ENCODE measurements around the gene RPS19. TPM values are rescaled to one million over a fixed set of nuclear protein-coding genes. Genes with fewer than 3 reads are reported as not detected.
A peak's percentile ranks its signal among the peaks of the same experiment; 100 is the strongest.
"Not testable (repeated sequence)": the region's sequence is repeated elsewhere in the genome, so short reads cannot be mapped to it uniquely, and the experiment has no call there.

Gene RPS19
- total RNA-seq, 1 donor from 2014 or later, result 2,011 TPM

DNA sequence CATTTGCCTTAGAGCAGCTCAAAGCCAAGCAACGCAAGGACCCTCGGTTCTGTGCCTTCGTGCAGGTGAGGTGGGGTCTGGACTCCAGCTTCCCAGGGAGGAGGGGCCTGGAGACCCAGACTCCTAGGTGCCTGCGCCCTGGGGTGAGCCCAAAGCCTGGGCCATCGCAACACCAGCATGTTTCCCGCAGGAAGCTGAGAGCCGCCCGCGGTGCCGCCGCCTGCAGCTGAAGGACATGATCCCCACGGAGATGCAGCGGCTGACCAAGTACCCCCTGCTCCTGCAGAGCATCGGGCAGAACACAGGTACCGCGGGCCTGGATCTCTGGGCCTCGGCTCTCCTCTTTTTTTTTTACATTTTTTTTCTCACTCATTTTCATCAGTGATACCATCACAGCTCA is 42.5 kb downstream of the RPS19 start:
- ATAC-seq, result no peak

DNA sequence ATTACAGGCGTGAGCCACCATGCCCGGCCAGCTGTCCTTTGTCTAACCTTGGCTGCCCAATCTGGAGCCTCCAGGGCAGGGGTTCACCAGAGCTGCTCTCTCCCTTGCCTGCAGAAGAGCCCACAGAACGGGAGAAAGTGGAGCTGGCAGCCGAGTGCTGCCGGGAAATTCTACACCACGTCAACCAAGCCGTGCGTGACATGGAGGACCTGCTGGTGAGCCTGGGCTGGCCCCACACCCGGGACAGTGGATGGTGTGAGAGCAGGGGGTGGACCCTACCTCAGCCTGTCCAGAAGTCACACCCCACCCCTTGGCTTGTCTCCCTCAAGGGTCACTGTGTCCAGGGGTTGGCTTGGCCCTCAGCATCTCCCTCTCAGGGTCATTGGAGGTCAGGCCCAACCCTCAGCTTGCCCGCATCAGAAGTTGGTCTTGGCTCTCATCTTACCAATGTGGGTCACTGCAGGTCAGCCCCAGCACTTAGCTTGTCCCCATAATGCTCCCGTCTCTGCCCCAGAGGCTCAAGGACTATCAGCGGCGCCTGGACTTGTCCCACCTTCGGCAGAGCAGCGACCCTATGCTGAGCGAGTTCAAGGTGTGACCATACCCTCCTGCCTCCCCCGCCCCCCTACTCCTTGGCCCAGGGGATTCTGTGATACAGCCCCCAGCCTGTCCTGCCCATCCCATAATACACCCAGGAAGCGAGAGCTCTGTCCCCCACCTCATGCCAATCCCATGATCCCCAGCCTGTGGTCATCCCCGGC is 43.3 kb downstream of the RPS19 start:
- ATAC-seq, result no peak

DNA sequence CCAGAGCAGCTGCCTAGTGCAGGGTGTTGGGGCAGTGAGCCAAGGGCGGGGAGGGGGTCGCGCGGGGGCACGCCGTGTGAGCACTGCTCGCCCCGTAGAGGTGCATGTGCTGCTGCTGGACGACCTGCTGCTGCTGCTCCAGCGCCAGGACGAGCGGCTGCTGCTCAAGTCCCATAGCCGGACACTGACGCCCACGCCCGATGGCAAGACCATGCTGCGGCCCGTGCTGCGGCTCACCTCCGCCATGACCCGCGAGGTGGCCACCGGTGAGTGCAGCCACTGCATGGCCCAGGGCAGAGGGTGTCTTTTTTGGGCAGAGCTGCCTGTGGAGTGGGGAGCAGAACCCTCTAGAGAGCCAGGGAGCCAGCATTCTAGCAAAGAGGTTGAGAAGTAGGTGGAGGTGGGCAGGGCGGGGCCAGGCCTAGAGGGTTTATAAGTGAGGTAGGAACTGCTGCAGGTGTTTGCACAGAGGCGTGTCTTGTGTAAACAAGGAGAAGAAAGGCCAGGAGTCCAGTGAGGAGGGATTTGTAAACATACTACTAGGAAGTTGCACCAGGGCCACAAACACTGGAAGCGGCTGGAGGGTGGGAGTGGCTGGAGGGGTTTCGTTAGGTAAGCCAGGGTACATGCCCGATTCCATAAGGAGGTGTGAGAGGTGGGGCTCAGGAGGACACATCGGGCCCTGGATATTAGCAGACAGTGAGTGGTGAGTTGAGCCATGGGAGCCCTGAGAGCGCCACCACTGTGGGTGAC is 44.2 kb downstream of the RPS19 start:
- ATAC-seq, result peak; percentile 46

DNA sequence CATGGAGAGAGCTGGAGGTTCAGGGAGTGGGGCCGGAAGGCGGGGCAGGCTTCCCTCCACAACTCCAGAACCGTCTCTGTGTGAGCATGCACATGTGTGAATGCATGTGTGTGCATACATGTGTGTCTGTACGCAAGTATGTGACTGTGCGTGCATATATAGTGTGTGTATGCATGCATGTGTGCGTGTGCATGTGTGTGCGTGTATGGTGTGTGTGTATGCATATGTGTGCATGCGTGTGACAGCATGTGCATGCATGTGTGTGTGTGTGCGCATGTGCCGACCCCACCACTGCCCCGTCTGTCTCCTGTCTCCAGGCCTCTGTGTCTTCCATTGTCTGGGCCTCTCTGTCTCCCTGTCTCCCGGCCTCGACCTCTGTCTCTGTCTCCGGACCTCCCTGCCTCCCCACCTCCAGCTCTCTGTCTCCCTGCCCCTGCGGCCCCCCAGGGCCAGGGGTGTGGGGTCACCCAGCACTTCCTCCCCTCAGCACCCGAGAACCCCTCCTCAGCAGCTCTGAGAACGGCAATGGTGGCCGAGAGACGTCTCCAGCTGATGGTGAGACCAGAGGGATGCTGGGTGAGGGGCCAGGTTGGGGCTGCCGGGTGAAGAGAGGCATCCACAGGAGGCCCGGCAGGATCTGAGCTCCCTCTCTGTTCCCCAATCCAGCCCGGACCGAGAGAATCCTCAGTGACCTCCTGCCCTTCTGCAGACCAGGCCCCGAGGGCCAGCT is 45.4 kb downstream of the RPS19 start:
- no peak for ATAC-seq

DNA sequence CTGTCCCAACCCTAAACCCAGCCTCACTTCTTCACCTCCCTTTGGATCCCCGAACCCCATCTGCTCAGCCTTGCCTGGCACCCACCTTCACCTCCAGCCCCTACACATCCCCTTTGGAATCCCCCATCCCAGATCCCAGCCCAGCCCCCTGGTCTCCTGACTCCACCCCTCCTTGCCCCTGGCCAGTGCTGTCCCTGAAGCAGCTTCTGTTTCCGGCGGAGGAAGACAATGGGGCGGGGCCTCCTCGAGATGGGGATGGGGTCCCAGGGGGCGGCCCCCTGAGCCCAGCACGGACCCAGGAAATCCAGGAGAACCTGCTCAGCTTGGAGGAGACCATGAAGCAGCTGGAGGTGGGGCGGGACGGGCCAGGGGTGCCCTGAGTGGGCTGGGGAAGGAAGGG is 46.2 kb downstream of the RPS19 start:
- no peak for ATAC-seq

DNA sequence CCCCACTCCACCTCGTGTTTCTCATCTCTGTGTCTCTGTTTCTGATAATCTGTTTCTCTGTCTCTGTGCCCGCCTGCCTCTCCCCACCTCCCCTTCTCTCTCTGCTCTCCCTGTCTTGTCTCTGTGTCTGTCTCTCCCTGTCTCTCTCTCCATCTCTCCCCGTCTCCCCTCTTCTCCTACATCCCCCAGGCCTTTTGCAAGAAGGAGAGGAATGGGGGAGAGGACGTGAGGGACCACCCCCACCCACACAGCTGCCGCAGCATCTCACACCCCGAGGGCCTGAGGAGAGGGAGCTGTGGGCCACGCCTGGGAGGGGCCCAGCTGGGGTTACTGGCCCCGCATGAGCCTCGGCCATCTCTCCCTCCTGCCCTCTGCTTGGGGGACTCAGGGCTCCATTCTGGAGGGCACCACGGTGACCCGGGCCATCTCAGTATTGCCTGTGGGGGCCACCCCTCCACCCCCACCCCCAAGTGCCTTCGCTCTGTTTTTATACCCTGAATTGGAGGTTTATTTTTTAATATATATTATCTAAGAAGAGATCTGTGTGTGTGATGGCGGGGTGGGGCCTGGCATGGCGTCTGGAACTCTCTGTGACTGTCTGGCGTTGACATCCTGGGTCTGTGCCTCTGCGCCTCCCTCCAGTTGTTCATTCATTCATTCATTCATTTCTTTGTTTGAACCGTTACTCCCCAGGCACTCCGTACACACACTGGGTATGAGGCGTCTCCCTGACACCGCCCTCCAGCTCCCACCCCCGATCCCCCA is 47.0 kb downstream of the RPS19 start:
- no peak for ATAC-seq

DNA sequence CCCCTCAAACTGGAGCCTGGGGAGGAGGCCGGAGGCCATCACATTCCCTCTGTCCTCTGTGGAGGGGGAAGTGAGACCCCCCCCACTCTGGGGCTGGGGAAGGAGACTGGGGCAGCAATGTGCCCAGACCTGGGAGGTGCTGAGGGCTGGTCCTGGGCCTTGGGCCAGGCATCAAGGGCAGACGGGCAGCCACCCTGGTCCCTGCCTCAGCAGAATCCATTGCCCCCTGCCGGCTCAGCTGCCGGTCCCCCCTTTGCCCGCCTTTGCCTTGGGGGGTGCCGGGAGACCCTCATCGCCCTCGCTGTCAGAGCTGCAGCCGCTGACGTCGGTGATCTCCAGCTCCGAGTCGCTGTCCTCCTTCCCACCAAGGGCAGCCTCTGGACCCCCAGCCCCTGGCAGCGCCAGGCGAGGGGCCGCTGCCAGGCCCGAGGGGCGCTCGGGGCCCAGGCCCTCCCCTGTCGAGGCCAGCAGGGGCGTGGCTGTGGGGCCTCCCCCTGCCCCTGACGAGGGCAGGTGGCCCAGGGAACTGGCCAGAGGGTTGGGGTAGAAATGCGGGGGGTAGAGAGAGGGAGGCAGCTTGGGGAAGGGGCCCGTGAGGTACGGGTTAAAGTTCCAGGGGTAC is 48.0 kb downstream of the RPS19 start:
- ATAC-seq, result no peak

DNA sequence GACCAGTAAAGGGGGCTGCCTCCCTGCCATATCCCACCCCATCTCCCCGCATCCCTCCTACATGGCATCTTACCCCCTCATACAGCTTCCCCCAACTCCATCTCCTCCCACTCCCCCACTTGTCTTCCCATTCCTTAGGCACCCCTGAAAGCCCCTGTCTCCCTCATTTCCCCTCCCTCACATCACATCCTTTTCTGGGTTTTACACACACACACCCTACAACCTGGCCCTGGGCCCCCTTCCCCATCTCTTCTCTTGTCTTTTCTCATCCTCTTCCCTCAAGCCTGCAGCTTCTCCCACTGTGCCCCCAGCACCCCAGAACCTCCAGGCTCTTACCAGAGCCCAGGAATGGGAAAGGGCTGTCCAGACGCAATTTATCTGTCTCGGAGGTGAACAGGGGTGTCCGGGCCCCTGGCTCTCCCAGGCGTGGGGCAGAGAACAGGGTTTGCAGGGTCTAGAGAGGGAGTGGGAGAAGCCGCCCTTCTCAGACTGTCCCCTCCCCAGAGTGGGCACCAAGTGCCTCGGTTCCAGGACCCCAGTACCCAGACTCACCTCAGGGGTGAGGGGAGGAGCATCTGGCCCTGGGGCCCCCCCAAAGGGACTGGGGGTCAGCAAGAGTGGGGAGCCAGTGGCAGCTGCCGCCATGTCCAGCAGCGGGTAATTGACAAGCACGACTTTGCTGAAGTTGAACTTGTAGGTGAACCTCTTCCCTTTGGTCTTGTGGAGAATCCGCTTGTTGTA is 48.8 kb downstream of the RPS19 start:
- no peak for ATAC-seq

DNA sequence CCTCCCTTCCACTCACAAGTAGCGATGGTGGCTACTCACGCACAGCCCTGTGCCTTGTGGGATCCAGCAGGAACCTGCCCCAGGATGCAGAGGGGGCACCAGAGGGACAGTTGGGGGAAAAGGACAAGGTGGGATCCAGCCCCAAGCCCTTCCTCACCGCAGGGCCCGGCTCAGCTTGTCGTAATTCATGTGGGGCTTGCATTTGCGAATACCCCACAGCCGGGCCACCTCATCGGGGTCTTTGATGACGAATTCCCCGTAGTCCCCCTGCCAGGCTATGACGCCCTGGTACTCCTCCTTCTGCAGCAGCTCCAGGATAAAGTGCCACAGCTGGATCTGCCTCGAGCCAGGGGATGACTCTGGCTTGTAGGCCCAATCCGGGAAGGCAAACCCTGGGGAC is 49.7 kb downstream of the RPS19 start:
- ATAC-seq, result no peak

DNA sequence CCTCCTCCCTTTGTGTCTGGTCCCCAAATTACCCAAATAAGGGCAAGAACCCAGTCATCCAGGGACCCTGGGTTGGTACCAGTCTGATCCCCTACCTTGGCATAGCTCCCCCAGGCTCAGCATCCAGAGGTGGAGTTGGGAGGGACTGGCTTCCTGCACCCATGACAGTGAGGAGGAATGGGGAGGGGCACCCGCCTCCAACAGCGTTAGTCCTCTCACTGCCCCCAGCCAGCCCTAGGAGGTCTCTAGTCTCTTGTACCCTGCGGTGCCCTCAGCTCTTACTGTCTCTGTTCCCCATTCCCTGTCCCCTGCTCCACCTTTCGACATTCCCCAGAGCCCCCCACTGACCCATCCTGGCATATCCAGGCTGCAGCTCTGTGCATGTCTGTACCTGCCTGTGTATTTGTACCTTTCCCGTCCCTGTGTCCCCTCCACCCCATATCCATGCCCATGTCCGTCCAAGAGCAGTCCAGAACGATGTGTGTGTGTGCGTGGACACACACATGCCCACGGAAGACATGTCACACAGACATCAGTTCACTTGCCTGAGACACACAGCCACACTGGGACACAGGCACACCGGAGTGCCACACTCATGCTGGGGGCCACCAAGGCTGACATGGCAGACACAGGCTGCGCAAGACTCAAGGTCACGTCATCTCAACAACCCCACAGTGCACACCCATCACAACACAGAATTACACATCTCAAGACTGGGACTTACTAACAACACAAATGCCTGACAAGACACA is 50.4 kb downstream of the RPS19 start:
- ATAC-seq, result no peak

DNA sequence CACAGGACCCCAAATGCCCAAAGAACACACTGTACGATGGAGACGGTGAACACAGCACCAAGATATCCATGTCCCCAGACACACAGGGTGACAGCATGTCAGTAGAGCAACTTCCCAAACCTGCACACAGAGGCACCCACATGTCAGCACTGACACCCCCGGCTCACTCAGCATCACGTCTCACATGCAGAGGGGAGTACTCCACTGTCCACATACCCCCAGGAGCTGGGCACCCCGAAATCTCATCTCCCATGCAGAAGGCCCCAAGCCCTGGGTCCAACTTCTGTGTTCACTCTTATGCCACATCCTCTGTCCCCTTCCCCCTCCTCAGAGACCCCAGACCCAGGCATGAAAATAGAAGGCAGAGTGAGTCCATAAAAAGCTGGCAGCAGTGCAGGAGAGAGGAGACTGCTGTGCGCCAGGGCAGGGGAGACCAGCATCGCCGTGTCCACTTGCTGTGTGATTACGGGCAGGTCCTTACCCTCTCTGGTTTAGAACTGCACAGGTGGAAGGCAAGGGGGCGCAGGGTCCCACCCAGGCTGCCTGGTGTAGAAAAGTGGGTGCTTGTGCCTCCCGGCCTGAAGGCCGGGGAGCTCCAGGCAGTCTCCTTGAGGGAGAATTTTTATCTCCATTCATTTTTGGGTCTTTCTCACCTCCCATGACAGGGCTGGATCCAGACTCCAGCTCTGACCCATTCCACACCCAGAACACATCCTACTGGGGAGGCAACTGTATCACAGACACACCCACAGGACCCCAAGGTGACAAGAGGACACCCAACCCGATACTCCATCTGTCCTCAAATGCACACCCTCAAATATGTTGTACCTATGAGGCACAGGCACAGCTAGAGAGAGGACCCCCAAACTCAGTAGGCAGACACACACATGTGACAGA is 51.2 kb downstream of the RPS19 start:
- ATAC-seq, result no peak

DNA sequence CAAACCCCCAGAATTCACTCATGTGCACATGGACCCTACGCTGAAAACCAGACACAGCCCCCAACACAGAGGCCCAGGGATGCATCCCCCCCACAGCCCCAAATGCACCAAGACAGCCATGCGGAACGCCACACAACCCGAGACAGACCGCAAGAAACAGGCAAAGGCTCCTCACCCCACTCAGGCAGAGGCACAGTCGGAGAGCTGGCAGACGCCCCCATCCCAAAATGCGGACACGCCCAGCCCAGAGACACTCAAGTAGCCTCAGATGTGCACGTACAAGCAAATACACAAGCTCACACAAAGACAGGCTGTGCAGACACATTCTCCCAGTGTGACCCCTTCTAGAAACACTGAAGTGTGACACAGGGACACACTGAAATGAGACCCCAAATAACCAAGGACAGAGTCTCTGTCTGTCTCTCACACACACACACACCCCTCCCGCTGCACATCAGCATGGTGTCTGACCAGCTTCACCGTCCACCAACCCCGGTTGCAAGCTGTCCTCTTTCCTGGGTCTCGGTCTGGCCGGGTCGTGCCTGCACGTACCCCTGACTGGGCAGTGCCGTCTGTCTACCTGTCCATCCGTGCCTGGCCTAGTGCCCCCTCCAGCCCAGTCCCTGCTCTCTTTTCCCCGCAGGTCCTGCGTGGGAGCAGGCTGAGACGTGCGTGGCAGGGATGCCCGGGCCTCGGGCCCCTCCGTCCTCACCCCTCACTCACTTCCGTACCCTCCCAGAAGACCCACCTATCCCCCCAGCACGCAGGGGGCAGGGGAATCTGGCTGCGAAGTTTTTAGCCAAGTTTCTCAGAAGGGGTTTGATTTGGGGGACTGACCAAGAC is 52.1 kb downstream of the RPS19 start:
- ATAC-seq, result no peak

DNA sequence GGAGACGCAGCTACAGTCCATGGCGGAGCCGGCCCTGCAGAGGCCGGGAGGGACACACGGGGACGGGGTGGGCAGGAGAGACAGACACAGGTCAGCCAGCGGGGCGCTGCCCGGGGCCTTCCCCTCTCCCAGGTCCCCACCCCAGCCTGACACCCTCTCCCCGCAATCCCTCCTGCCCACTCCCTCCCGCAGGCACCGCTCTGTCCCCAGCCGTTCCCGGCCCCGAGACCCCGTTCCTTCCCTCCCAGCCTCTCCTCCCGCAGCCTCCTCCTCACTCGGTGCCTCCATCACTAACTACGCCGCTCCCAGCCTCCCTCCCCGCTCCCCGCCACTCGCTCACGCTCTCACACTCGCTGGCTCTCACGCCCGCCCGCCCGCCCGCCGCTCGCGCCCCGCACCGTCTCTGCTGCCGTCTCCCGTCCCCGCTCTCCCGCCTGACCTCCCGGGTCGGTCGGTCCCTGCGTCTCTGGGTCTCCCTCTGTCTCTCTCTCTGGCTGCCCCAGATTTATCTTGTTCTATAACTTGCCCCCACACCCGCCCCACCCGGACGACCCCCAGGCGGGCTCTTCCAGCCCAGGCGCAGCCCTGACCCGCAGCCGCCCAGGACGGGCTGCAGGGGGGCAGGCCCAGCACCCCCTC is 53.0 kb downstream of the RPS19 start:
- no peak for ATAC-seq

DNA sequence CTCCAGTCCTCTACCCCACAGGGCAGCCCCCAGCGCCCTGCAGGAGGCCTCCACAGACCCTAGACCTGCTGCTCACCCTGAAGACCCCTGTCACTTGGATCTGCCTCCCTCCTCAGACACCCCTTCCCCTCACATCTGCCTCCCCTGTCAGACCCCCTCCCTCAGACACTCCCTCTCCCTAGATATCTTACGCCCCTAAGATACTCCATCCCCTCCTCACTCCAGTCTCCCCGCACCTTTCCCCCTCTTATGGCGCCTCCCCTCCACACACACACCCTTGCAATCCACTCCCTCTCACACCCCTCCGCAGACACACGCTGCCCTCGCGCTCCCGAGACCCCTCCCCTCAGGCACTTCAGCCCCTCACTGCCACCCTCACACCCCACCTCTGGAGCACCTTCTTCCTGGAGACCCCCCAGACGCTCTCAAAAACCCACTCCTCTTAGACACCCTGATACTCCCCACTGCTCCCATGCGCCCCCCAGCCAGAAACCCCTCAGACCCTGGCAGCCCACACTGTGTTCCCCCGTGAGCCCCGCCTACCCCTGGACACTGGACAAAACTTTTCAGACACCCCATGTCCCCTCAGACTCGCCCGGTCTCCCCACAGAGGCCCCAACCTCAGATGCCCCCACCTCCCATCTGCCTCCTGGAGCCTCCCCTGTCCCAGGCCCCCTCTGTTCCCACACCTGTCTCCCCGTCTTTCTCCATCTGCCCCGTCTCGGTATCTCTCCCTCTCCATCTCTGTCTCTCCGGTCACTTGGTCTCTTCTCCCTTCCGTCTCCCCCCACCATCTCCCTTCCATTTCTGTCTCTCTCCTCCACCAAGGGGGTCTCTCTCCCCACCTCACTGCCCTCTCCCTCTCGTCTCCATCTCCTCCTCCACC is 53.7 kb downstream of the RPS19 start:
- ATAC-seq, result no peak

DNA sequence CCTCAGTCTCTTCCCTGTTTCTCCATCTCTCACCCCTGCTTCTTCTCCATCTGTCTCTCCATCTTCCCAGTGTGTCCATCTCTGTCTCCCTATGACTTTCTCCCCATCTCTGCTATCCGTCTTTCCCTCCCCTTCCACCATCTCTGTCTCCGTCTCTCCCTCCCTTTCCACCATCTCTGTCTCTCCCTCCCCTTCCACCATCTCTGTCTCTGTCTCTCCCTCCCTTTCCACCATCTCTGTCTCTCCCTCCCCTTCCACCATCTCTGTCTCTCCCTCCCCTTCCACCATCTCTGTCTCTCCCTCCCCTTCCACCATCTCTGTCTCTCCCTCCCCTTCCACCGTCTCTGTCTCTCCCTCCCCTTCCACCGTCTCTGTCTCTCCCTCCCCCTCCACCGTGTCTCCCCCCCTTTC is 54.4 kb downstream of the RPS19 start:
- ATAC-seq, result not testable (repeated sequence)

DNA sequence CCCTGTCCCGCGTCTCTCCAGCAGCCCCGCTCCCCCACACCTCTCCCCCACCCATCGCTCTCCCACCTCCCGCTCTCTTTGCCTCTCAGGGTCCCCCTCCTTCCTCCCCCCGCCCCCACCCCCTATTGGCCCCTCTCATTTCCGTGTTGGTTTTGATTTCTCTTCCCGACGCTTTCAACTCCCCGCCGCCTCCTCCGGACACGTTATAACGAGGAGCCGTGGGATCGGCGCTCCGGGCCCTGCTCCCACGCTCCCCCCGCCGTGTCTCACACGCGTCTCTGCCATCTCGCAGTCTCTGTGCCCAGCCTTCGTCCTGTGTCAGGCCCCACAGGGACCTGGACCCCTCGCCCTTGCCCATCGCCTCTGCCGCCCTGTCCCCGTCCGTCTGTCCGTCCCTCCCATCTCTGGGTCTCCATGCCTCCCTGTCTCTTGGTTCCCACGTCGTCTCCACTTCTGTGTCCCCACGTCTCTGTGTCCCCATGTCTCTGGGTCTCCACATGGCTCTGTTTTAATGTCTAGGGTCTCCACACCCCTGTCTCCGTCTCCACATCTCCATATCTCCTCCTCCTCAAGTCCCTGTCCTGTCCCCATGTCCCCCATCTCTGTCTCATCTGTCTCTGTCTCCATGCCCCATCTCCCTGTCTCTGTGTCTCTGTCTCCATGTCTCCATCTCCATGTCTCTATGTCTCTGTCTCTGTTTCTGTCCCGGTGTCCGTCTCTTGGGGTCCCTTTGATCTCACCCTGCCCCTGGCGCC is 55.1 kb downstream of the RPS19 start:
- no peak for ATAC-seq

Data from esophagus mucosa (tissue), 1 donor.